Ramos (cell line): ENCODE results near the gene SANBR.
"Not testable (repeated sequence)": the region's sequence is repeated elsewhere in the genome, so short reads cannot be mapped to it uniquely, and the experiment has no call there.

Experiments
- in situ Hi-C: fragments of 300-500 bp; cut with MboI; formaldehyde crosslinking; loops from one replicate; pipeline ENCODE4 v1.14.3; 2022; ENCODE audit warnings: low sequenced_read_pairs; ENCODE audit not compliant: unreplicated experiment

Gene SANBR

GRCh38 chr2:61065714-61066709 is at the start of gene SANBR:
Gene SANBR, plus strand, starts transcription at chr2:61065871. Its CDS starts 4,480 bp downstream, at chr2:61070351.
- in situ Hi-C loops, result no loop called here

- in situ Hi-C loops, result no loop called here
Measured at GRCh38 chr2:61015976-61016375, 49.7 kb upstream of the SANBR start.

- in situ Hi-C loops, result no loop called here
Measured at GRCh38 chr2:61016392-61017002, 49.2 kb upstream of the SANBR start.

GRCh38 chr2:61017003-61017555 is 48.6 kb upstream of the SANBR start:
- in situ Hi-C loops, result no loop called here

- in situ Hi-C loops, result no loop called here
Measured at GRCh38 chr2:61017556-61018317, 47.9 kb upstream of the SANBR start, which contains the start of the genes PEX13 and PUS10. Gene PEX13, plus strand, starts transcription at chr2:61017720. Its CDS starts 40 bp downstream, at chr2:61017760. Gene PUS10, minus strand, starts transcription at chr2:61018255. Its CDS starts 6,365 bp downstream, at chr2:61011890.

- in situ Hi-C loops, result no loop called here
Measured at GRCh38 chr2:61018318-61018755, 47.3 kb upstream of the SANBR start.

- in situ Hi-C loops, result no loop called here
Measured at GRCh38 chr2:61018798-61019197, 46.9 kb upstream of the SANBR start.

DNA sequence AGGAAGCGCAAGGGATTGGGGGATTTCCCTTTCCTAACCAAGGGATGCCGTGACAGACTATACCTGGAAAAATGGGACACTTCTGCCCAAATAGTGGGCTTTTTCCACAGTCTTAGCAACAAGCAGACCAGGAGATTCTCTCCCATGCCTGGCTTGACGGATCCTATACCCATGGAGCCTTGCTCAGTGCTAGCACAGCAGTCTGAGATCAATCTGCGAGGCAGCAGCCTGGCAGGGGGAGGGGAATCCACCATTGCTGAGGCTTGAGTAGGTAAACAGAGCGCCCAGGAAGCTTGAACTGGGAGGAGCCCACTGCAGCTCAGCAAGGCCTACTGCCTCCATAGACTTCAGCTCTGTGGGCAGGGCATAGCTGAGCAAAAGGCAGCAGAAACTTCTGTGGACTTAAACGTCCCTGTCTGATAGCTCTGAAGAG is 44.4 kb upstream of the SANBR start:
- in situ Hi-C loops, result no loop called here

DNA sequence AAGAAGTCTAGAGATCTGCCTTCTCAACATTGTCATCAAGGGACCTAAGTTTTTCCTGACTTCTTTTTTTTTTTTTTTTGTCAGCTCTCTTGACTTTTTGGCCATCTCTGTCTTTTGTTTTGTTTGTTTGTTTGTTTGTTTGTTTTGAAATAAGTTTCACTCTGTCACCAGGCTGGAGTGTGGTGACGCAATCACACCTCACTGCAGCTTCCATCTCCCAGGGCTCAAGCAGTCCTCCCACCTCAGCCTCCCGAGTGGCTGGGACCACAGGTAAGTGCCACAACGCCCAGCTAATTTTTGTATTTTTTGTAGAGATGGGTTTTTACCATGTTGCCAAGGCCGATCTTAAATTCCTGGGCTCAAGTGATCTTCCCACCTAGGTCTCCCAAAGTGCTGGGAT is 42.0 kb upstream of the SANBR start:
- in situ Hi-C loops, result no loop called here

DNA sequence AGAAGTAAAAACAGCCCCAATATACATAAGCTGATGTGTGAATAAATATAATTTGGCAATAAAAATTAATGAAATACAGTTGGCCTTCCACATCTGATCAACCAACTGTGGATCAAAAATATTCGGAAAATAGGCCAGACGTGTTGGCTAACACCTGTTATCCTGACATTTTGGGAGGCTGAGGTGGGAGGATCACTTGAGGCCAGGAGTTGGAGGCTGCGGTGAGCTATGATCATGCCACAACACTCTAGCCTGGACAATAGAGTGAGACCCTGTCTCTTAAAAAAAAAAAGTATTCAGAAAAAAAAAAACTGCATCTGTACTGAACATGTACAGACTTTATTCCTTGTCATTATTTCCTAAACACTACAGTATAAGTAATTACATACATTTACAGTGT is 36.1 kb upstream of the SANBR start:
- in situ Hi-C loops, result no loop called here

- in situ Hi-C loops, result not testable (repeated sequence)
Measured at GRCh38 chr2:61034592-61034991, 31.1 kb upstream of the SANBR start.

GRCh38 chr2:61036643-61037042 is 29.0 kb upstream of the SANBR start:
- in situ Hi-C loops, result not testable (repeated sequence)

DNA sequence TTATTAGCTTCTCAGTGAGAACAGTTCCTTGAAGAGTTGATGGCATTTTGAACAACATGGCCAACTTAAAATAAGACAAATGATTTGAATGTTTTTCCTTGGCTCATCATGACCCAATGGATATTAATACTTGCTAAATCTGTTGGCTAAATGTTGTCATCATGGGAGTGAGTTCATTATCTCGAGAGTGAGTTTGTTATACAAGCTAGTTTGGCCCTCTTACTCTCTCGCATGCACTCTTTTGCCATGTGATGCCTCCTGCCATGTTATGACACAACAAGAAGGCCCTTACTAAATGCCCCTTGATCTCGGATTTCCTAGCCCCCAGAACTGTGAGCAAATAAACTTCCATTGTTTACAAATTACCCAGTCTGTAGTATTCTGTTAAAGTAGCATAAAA is 22.9 kb upstream of the SANBR start:
- in situ Hi-C loops, result no loop called here

- in situ Hi-C loops, result no loop called here
Measured at GRCh38 chr2:61044636-61045035, 21.0 kb upstream of the SANBR start.

- in situ Hi-C loops, result no loop called here
Measured at GRCh38 chr2:61045226-61045625, 20.4 kb upstream of the SANBR start.

GRCh38 chr2:61045999-61046398 is 19.7 kb upstream of the SANBR start:
- in situ Hi-C loops, result no loop called here

- in situ Hi-C loops, result no loop called here
Measured at GRCh38 chr2:61055557-61055956, 10.1 kb upstream of the SANBR start.

DNA sequence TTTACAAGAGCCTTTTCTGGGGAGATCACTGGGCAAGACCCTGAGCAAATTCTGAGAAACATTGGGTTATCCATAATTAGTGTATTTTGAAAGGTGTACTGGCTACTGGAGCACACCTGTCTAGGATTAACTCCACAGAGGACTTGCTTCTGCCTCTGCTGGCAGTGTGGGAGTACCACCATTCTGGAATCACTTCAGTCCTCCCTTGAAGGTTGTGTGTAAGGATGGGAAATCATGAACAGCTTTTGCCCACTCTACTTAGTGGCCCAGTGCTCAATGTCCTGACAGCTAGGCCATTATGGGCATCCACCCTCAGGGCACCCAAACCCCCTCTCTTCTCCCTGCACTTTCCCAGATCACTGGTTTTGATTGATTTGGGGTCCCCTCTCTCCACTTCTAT is 8.1 kb upstream of the SANBR start:
- in situ Hi-C loops, result no loop called here

DNA sequence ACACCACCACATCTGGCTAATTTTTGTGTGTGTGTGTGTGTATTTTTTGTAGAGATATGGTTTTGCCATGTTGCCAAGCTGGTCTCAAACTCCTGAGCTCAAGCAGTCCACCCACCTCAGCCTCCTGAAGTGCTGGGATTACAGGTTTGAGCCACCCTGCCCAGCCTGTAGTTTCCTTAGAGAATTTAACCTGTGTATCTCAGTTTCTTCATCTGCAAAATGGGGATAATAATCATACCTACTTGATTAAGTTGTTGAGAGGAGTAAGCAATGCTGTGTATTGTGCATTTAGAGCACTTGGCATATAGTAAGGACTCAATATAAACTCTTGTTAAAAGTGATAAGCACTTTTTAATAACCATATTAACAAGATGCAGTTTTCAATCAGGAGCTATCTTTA is 6.3 kb upstream of the SANBR start:
- in situ Hi-C loops, result no loop called here

- in situ Hi-C loops, result no loop called here
Measured at GRCh38 chr2:61074100-61074499, 8.4 kb downstream of the SANBR start.
